Stimulated activated CD8-positive, alpha-beta memory T cell treated with anti-CD3 and anti-CD28 coated beads, Interleukin-2, amount 100 ng/mL, for 48 hours (primary cell): ENCODE data around the gene SEBOX.
A peak's percentile ranks its signal among the peaks of the same experiment; 100 is the strongest.

Source experiments
- DNase-seq, 2 donors: peaks; one replicate each; pipeline ENCODE4 v3.0.0-alpha.2; 2020; ENCODE audit warnings: low read depth in 2 of 2

The SEBOX gene

GRCh38 chr17:28318759-28319597 lies 46.0 kb downstream of the SEBOX start, which contains the start of gene TMEM97:
Gene TMEM97, plus strand, starts transcription at chr17:28319200. Its CDS starts 40 bp downstream, at chr17:28319240.
- peak; percentile 90 to 95 for DNase-seq

- DNase-seq = no peak
Observed at GRCh38 chr17:28317966-28318758, 46.8 kb downstream of the SEBOX start.

DNA sequence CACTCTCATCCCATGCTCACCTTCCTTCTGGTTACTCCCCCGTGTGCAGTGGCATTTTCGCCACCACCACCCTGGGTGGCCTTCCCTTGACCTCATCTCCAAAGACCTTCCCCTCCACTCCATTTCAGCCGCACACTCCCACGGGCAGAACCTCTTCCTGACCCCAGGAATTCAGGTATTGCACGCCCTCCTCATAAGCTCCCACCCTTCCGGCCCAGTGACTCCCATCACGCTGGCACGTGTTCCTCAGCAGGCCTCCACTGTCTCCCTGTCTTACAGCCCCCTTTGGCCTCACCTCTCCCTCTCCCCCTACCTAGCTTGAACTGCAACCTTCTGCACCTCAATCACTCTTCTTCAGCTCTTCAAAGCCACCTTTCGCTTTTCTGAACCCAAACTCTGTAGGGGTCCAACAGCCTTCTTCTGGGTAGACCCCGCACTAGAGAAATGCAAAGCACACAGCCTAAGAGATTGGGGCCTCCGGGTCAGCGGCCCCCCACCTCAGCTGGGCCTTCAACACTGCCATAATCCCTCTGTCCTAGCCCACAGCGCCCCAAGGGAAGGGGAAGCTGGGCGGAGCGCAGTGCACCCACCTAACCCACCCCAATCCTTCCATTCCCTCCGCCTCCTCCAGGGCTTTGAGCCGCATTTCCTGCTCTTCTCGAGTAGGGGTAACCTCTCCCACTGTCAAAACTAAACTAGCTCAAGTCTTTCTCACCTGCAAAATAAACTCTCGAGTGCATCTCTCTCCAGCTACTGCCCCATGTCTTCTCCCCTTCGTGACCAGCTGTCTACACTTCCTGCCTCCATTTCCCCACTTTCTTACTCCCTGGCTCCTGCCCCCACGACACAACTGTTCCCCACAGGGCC lies 47.7 kb downstream of the SEBOX start:
- DNase-seq = no peak

DNA sequence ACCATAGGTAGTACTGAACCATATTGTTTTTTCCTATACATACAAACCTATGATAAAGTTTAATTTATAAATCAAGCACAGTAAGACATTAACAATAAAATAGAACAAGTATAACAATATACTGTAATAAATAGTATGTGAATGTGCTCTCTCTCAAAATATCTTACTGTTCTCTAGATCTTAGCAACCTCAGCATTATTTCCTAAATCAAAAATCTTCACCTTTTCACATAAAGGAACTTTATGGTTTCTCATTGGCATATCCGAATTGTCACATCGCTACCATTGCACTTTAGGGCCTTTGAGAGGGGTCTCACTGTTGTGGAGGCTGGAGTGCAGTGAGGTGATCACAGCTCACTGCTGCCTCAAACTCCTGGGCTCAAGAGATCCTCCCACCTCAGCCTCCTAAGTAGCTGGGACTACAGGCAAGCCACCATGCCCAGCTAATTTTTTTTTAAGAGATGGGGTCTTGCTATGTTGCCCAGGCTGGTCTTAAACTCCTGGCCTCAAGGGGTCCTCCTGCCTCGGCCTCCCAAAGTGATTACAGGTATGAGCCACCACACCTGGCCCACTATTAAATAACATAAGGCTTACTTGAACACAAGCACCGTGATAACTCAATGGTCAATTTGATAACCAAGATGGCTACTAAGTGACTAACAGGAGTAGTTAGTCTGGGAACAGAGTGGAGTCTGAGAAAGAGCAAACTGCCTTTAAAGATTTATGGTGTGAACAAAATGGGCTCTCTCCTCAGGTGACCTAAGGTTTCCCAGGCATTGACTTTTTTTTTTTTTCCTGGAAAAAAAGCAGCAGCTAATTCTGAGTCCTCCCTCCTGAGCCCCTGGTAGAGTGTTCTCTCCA lies 48.9 kb downstream of the SEBOX start:
- no peak for DNase-seq

DNA sequence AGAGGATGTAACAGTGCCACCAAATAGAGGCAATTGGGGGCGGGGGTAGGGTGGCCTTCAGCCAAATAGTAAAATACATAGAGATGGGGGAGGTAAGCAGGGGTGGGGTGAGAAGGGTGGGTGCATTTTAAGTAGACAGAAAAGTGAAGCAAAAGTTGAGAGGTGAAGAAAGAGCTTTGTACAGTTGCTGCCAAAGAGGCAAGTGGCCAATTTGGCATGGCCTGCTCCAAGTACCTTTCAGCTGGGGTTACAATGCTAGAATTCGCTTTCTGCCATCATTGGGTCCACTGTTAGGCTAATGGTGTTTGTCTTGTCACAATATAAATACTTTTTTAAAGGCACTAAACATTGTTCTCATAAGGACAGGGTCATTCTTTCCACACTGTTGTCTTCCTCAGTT lies 51.2 kb downstream of the SEBOX start:
- no peak for DNase-seq
